GM19240 (cell line): Measurements from ENCODE around the gene RNASEH2C.
"Not testable (repeated sequence)": the region's sequence is repeated elsewhere in the genome, so short reads cannot be mapped to it uniquely, and the experiment has no call there.

ENCODE experiments used
- DNase-seq: peaks from one replicate; pipeline ENCODE4 v3.0.0; 2011; ENCODE audit warnings: low spot score; ENCODE audit not compliant: insufficient read length

The RNASEH2C gene

DNA sequence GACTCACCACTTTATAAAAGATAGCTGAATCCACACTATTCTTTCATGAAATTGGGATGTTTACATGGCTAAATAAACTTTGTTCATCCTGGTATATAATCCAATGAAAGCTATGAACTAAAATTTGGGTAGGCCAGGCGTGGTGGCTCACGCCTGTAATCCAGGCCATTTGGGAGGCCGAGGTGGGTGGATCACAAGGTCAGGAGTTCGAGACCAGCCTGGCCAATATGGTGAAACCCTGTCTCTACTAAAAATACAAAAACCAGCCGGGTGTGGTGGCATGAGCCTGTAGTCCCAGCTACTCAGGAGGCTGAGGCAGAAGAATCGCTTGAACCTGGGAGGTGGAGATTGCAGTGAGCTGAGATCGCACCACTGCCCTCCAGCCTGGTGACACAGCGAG lies 28.8 kb downstream of the RNASEH2C start:
- DNase-seq, result not testable (repeated sequence)

DNA sequence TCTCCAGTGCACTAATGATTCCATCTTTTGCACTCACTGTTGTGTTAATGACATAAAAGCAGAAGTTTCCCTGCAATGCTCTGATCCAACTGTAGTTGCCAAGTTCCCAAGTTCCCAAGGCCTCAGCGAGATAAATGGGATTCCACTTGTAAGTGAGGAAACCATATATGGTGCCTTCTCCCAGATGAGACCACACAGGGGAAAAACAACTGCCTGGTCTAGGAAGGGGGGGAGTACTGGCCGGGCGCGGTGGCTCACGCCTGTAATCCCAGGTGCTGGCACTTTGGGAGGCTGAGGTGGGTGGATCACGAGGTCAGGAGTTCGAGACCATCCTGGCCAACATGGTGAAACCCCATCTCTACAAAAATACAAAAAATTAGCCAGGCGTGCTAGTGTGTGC lies 34.6 kb downstream of the RNASEH2C start:
- DNase-seq, result no peak

DNA sequence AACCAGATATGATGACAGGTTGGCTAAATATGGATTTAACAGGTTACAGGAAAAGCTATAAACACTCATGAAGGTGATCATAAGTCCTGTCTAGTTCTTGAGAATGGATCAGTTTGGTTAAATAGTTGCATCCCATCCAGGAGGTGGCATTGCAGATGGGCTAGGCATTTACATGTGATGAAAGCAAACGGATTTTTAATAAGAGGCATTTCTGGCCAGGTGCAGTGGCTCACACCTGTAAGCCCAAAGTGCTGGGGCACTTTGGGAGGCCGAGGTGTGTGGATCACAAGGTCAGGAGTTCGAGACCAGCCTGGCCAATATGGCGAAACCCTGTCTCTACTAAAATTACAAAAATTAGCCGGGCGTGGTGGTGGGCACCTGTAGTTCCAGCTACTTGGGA lies 37.1 kb downstream of the RNASEH2C start:
- DNase-seq, result not testable (repeated sequence)

DNA sequence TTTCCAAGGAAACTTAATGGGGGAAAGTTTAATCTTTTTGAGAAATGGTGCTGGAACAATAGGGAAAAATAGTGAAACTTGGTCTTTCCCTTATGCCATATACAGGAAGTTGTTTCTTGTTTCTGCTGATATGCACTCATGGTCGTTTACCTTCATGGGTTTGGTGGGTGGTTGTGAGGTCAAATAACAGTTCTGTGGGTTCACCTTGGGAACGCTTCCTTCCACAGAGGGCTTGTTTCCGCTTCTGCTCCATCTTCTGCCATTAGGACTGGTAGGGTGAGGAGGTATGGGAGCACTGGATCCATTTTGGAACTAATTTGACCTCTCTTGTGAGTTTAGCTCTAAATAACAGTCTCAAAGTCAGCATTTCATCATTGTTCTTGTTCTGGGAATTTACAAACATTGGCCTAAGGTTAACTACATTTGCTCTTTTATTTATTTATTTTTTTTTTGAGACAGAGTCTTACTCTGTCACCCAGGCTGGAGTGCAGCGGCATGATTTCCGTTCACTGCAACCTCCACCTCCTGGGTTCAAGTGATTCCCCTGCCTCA lies 40.3 kb downstream of the RNASEH2C start:
- no peak for DNase-seq

DNA sequence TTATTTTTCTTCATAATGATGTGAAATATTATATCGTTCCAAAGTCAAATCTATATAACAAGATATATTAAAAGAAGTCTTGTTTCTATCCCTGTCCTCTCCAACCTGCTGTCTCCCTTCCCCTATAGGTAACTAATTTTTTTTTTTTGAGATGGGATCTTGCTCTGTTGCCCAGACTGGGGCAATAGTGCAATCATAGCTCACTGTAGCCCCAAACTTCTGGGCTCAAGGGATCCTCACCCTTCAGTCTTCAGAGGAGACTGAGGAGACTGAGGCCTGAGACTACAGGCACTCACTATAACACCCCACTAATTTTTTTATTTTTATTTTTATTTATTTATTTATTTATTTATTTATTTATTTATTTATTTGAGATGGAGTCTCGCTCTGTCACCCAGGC lies 47.6 kb downstream of the RNASEH2C start:
- DNase-seq, result no peak

DNA sequence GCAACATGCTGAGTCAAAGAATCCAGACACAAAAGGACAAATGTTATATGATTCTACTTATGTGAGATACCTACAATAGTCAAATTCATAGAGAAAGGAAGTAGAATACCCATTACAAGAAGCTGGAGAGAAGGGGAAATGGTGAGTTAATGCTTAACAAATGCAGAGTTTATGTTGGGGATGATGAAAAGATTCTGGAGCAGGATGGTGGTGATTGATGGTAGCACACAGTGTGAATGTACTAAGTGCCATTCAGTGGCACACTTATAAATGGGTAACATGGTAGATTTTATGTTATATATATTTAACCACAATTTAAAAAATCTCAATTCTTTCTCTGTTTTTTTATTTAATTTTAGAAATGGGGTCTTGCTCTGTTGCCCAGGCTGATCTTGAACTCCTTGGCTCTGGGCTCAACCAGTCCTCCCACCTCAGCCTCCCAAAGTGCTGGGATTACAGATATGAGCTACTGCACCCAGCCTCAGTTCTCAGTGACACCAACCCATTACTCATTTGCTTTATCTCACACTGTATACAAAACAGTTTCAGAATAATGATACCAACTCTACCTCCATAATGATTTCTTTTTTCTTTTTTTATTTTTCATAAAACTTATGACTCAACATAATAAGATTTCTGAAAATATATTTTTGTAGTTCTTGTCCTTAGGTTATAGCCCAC lies 48.3 kb downstream of the RNASEH2C start:
- DNase-seq, result no peak
